GM19035 (cell line): ENCODE results near the gene PYDC1.
"Not testable (repeated sequence)": the region's sequence is repeated elsewhere in the genome, so short reads cannot be mapped to it uniquely, and the experiment has no call there.

Experiments used
- ATAC-seq: cut with Tn5 transposase; IDR thresholded peaks from one replicate; pipeline ENCODE4 v1.9.1; 2021; ENCODE audit not compliant: unreplicated experiment

Gene PYDC1

DNA sequence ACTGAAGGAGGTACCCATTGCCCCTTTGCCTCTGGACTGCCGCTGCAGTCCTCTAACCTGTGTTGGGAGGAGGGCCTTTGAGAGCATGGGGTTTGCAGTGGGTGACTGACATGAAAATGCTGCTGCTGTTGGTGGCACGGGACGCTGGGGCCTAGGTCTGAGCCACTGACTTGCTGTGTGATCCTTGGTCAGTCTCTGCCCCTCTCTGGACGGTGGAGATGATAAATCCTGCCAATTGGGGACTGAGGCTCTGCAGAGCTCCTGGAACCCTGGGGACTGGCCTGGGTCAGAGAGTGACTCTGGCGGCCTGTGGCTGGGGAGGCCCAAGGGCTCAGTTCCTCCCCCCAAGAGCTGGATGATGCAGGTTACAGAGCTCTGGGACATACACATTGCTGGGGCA is 6.1 kb upstream of the PYDC1 start:
- ATAC-seq: no peak

DNA sequence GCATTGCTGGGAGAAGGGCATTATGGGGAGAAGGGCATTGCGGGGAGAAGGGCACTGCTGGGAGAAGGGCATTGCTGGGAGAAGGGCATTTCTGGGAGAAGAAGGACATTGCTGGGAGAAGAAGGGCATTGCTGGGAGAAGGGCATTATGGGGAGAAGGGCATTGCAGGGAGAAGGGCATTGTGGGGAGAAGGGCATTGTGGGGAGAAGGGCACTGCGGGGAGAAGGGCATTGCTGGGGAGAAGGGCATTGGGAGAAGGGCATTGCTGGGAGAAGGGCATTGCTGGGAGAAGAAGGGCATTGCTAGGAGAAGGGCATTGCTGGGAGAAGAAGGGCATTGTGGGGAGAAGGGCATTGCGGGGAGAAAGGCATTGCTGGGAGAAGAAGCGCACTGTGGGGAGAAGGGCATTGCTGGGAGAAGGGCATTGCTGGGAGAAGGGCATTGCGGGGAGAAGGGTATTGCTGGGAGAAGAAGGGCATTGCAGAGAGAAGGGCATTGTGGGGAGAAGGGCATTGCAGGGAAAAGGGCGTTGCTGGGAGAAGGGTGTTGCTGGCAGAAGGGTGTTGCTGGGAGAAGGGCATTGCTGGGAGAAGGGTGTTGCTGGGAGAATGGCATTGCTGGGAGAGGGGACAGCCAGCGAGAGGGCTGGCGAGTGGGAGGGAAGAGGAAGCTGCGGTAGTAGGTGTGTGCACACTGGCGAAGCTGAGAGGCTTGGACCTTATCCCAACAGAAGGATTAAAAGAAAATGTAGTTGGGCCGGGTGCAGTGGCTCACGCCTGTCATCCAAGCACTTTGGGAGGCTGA is 4.6 kb upstream of the PYDC1 start:
- no peak for ATAC-seq

DNA sequence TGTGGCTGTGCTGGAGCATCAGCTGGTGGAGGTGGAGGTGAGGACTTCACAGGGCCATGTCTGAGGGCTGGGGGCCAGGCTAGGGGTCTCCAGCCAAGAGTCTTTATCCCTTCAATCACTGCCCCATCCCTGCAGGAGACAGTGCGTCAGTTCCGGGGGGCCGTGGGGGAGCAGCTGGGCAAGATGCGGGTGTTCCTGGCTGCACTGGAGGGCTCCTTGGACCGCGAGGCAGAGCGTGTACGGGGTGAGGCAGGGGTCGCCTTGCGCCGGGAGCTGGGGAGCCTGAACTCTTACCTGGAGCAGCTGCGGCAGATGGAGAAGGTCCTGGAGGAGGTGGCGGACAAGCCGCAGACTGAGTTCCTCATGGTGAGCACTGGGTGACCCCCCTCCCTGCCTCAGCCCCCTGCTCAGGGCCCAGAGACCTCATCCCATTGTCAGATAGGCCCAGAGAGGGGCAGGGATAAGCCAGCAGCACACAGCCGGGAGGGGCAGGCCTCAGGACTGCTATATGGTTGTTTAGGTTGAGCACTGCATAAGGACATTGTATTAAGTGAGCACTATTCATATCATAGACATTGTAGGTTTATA is 2.3 kb upstream of the PYDC1 start:
- no peak for ATAC-seq

DNA sequence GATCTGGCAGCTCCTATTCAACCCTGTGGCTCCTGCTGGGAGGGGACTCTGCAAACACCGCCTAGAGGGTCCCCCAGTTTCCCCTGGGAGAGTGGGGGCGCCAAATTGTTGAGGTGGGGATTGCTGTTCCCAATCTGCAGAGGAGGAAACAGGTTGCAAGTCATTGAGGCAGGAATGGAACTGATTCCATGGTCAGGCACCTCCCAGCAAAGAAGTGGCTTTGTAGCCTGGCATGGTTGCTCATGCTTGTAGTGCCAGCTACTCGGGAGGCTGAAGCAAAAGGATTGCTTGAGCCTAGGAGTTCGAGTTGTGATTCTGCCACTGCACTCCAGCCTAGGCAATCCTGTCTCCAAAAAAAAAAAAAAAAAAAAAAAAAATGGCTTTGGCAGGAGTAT is 198 bp upstream of the PYDC1 start:
- ATAC-seq: no peak

DNA sequence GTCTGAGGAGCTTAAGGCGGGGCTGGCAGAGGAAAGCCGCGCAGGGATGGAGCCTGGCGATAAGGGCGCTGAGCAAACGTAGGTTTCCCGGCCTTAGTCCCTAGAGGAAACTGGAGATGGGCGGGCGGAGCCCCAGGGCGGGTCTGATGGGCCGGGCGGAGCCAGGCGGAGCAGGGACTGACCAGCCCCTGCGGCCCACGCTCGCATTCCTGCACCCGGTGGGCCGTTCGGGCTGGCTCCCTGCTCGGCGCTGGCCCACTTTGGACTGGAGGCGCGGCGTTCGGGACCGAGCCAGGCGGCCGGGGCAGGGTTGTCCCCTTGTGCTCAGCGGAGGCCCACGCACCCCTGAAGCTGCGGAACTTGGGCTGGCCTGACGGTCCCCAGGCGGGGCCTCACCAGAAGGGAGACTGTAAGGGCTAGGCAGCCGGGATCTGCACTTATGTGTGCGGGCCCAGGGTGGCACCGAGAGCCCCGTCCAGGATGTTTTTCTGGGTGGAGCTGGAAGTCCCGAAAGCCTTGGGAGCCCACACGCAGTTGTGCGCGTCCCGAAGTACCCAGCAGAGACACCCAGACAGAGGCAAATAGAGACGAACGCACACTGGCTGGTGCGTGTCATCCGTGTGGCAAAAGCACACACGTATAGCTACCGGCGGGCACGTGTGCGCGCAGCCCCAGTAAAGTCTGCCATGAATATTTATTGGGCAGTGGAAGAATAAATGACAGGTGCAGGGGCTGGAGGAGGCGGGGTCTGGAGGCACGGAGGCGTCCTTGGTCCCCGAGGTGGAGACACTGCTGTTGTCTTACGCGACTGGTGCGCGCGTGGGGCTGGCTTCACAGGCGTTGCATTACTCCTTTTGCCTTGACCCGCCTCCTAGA is 1.4 kb downstream of the PYDC1 start:
- ATAC-seq: no peak

DNA sequence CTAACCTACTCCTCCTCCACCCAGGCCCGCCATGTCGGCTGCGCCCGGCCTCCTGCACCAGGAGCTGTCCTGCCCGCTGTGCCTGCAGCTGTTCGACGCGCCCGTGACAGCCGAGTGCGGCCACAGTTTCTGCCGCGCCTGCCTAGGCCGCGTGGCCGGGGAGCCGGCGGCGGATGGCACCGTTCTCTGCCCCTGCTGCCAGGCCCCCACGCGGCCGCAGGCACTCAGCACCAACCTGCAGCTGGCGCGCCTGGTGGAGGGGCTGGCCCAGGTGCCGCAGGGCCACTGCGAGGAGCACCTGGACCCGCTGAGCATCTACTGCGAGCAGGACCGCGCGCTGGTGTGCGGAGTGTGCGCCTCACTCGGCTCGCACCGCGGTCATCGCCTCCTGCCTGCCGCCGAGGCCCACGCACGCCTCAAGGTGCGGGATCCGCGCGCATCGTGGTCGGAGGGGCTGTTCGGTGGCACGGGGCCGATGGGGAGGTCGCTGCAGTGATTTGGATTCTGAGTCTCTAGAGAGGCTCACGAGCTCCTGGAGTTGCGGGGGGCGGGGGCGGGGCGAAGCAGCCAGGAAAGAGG is 2.1 kb downstream of the PYDC1 start:
- no peak for ATAC-seq

DNA sequence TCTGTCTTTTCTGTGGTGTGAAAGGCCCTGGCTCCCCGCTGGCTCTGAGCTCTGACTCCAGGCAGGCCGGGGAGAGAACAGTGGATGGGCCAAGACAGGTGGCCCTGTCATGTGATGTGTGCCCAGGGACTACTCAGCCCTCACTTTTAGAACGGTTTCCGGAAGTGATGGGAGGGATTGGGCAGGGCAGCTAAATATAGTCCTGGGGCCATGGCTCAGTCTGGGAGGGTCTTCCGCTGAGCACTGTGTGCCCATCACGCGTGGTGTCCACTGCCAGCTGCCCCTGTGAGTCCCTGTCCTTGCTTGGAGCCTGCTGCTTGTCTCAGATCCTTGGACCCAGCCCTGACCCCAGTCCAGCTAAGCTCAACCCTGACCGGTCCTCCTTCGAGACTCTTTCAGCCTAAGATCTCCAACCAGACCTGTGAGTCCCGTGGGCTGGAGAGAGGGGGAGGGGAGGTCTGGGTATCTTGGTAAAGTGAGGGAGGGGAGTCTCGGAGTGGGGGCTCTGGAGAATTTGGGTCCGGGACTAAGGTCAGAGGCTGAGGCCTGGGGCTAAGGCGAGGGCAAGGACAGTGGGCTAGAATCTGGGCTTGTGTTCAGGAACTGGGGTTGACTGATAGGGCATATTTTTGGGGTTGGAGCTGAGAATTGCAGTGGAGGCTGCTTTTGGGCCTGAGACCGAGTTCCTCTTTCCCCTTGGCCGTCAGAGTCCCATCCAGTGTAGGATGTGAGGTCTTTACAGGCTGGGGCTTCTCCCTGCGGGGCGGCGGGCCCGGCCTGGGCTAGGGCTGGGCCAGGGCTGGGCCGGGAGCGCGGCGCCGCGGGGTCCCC is 2.8 kb downstream of the PYDC1 start, which contains the start of gene TRIM72:
Gene TRIM72, plus strand, starts transcription at position 243 of the 831 bp plus-strand sequence. CDS start 620 bp downstream, outside the sequence.
- ATAC-seq: no peak

DNA sequence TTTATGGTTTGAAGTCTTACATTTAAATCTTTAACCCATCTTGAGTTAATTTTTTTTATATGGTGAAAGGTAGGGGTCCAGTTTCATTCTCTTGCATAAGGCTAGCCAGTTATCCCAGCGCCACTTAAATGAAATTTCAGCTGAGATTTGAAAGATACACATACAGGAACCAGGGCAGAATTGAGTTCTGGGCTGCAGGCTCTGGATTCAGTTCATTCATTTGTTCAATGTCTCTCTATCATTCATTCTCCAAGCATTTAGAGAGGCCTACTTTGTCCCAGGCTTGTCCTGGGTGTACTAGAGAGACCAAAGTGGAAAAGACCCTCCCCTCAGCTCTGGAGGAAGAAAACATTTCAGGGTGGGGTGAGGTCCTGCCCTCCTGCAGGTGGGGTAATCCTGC is 3.6 kb downstream of the PYDC1 start:
- no peak for ATAC-seq

DNA sequence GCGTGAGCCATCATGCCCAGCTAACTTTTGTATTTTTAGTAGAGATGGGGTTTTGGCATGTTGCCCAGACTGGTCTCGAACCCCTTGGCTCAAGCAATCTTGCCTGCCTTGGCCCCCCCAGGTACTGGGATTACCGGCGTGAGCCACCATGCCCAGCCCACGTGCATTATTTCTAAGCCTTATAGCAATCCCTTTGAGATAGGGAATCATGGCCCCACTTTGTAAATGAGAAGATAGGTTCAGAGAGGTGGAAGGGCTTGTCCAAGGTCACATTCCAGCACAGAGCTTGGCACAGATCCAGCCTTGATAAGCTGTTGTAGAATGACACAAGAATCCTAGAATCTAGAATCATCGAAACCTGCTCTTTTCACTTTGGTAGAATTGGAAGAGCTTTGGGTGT is 10.2 kb downstream of the PYDC1 start:
- ATAC-seq: no peak

DNA sequence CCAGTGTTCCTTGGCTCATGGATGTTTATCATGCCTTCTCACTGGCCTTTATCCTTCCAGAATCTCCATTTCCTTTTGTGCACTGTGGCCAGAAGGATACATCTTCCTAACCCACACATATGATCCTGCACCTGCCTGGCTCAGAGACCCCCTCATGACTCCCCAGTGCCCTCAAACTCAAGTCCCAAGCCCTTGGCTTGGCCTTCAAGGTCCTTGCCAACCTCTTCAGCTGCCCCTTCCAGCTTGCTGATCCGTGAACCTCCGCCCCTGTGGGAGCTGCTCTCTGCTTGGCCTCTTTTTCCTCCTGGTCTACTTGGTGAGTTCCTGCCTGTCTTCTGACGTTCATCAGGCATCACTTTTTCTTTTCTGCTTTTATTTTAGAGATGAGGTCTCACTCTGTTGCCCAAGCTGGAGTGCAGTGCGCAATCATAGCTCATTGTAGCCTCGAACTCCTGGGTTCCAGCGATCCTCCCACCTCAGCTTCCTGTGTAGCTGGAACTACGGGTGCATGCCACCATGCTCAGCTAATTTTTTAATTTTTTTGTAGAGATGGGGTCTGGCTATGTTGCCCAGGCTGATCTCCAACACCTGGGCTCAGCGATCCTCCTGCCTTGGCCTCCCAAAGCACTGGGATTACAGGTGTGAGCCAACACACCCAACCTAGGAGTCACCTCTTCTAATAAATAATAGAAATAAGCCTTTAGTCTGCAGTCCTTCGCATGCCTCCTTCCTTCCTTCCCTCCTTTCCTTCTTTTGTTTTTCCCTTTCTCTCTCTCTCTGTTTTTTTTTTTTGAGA is 11.9 kb downstream of the PYDC1 start:
- ATAC-seq: no peak

DNA sequence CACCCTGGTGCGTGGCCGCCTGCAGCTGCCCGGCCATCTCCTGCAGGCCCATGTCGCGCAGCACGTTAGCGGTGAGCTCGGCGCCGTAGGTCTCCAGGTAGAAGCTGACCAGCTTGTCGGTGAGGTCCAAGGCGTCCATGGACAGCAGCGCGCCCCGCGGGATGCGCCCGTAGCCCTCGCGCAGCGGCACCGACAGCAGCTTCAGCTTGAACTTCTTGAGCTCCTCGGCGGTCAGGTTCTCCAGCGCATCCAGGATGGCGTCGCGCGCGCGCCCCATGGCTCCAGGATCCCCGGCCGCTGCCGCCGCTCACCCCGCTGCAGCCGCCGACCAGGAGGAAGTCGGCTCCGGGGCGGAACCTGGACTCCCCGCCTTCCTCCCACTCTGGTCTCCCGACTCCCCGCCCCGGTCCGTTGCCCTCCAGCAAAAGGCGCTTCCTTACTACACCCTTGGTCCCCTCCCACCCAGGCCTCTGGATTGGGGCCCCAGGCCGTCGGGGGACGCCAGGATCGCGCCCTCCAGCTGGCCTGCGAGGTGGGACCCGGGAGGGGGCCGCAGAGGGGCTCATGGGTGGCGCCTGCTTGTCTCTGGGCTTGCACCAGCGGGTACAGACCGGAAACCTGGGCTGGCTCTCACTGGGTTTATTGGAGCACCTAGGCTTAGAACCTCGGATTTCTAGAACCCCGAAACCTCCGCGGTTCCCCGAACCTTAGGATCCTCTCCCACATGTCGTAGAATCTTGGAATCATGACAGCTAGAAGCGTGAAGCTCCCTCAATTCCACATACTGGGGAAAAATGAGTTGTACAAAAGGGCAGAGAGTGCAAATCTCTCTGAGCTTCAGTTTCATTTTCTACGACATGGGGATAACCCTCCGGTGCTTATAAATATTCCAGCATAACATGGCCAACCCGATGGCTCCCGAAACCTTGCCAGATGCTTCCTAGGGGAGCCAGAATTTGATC is 14.2 kb downstream of the PYDC1 start, which contains the start of gene PYCARD:
Gene PYCARD, minus strand, starts transcription at position 347 of the 962 bp plus-strand sequence. Its CDS starts 70 bp downstream, at position 277.
- peak; percentile 42 for ATAC-seq

DNA sequence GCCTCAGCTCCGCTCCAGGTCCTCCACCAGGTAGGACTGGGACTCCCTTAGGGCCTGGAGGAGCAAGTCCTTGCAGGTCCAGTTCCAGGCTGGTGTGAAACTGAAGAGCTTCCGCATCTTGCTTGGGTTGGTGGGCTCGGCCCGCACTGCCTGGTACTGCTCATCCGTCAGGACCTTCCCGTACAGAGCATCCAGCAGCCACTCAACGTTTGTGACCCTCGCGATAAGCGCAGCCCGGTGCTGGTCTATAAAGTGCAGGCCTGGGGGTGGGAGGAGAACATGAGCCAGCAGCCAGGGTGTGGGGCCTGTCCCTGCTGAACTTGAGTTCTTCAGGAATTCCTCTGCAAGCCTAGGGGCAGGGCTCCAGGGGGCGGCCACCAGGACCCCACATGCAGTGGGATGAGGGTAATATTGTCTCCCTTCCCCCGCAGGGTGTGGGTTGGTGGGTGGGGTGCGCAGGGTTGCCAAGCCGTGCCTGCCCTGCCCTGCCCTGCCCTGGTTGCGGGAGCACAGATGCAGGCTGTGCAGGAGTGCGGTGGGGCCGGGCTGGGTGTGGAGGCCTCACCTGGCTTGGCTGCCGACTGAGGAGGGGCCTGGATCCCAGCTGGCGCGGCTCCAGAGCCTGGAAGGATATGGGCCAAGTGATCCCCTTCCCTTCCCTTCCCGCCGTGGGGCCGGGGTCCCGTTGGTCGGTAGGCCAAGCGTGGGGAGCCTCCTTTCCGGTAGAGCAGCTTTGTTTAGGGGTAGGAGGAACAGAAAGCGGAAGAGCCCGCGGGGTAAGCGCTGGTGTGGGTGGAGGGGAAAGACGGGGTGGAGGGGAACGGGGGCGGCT is 15.1 kb downstream of the PYDC1 start:
- ATAC-seq: peak; percentile 50

DNA sequence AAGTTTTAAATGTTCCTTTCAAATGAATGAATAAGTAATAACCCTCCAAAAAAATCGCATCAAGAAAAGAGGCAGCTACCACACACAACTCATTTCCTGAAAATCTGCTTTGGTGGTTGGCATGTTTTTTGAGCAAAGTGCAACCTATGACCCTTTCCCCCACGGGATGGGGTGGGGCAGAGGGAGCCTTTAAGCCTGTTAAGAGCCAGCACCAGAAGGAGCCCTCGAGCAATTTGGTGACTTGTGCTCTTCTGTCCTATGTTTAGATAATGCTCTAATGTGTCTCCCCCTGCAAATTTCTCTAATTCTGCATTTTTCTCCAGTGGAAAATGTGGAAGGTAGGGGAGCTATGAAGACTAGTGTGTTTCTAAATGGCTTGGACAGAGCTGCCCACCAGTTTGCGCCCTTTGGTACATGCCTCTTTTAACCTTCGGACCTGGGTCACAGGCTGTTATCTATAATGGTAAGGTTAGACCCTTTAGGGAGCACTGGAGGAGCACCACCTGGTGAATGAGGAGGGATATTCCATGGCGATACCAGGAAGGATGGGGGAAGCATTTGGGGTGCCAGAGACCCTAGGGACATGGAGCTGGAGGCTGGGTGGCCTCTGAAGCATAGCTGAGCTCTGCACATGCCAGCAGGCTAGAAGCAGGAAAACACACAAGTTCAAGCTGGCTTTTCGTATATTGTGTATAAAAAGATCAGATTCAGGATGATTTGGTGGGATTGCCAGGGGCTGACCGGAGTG is 15.9 kb downstream of the PYDC1 start:
- ATAC-seq: no peak

DNA sequence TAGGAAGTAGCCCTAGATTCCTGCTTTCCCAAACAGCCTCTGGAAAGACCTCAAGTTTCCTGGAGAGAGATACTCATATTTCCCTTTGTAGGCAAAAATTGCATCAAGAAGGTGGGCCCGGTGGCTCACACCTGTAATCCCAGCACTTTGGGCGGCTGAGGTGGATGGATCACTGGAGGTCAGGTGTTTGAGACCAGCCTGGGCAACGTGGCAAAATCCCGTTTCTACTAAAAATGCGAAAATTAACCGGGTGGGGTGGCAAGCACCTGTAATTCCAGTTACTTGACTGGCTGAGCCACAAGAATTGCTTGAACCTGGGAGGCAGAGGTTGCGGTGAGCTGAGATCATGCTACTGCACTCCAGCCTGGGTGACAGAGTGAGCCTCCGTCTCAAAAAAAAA is 16.8 kb downstream of the PYDC1 start:
- ATAC-seq: not testable (repeated sequence)

DNA sequence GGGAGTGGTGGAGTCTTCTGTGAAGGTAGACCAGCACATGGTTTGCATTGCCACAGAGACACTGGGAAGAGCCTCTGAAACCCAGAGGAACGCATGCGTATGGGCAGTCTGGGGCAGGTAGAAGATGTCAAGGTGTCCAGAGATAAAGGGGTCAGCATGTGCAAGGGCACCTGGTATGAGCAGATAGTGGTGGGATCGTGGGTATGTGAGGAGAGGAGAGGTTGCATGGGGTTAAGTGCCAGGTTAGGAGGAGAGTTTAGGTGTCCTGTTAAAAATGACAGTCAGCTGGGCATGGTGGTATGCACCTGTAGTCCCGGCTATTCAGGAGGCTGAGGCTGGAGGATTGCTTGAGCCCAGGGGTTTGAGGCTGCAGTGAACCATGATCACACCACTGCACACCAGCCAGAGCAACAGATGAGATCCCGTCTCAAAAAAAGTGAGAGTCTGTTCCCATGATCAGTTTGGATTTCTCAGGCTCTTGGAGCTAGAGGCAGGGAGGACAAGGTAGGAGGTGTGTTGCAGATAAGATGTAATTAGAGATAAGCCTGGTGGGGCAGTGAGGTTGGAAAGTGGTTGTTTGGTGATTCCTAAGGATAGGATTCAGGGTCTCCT is 17.4 kb downstream of the PYDC1 start:
- ATAC-seq: no peak

DNA sequence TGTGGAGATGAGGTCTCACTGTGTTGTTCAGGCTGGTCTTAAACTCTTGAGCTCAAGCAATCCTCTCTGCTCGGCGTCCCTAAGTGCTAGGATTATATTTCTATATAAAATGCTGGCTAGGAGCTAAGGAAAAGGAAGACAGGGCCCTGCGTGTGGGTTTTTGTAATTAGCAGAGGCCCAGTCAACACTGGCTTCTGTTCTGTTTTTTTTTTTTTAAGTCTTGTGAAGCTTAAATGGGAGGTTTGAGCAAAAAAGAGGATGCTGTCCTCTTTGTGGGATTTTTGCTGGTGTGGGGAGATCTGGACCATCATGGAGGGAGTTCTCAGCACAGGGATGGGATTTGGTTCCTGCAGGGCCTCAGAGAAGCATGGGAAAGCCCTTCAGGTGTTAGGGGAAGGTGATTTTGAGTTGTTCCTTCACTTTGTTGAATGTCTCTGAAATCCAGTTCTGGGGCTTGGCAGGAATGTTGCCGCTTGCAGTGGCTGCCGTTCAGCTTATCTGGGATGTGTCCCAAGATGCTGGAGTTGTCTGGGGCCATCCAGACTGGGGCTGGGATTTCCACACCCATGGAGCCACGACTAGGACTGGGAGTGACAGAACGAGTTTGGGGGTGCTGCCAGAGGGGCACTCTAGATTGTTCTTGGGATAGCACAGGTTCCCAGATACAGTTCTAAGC is 18.6 kb downstream of the PYDC1 start:
- no peak for ATAC-seq
